ENCODE results near the gene THSD4.

Gene THSD4

GRCh38 chr15:71447328-71448250, 332.3 kb downstream of the THSD4 start:
- no peak overlapping the region for H3K4me3 ChIP-seq (ENCODE audit: insufficient read depth, low read depth, low read length, poor library complexity, severe bottlenecking)
- H3K27me3 ChIP-seq (replicated peaks; ENCODE audit: control insufficient read depth, insufficient read depth, low read length, poor library complexity, severe bottlenecking) = no peaks in the 10 kb centered on the region
- no peaks in the 10 kb centered on the region for H3K36me3 ChIP-seq (ENCODE audit: control insufficient read depth, insufficient read depth, low read length)
- H3K27ac ChIP-seq (ENCODE audit: insufficient read depth, low read length, poor library complexity, severe bottlenecking) = no peak overlapping the region
- no peaks in the 10 kb centered on the region for H3K4me1 ChIP-seq (ENCODE audit: control insufficient read depth, insufficient read depth, low read length, poor library complexity, severe bottlenecking)
- H3K9me3 ChIP-seq (ENCODE audit: control insufficient read depth, low read length) = no peaks in the 10 kb centered on the region
- DNase-seq = no peak

DNA sequence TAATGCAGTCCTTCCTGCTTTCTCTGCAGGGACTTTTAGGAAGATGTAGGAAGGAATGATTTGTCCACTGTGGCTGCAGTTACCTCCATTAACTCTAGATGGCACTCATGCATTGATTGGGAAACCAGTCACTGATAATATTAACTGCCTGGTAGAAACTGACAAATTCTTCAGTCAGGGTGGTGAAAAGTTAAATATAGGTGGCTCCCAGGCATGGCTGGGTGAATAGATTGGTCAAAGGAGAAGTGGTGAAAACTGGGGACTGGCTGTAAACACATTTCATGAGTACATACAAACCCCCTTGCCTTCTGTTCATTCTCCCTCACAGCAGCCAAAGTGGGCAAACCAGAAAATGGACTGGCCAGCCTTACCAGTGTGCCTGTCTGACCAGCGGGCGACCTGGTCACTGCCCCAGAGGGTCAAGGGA, 333.4 kb downstream of the THSD4 start:
- Histone ChIP-seq H3K4me1 (ENCODE audit: control insufficient read depth, insufficient read depth, low read length, poor library complexity, severe bottlenecking) (no peaks in the 10 kb centered on the region), H3K36me3 (ENCODE audit: control insufficient read depth, insufficient read depth, low read length) (no peaks in the 10 kb centered on the region), H3K27me3 (replicated peaks; ENCODE audit: control insufficient read depth, insufficient read depth, low read length, poor library complexity, severe bottlenecking) (no peaks in the 10 kb centered on the region), H3K27ac (ENCODE audit: insufficient read depth, low read length, poor library complexity, severe bottlenecking) (no peak overlapping the region), H3K9me3 (ENCODE audit: control insufficient read depth, low read length) (no peaks in the 10 kb centered on the region), H3K4me3 (ENCODE audit: insufficient read depth, low read depth, low read length, poor library complexity, severe bottlenecking) (no peak overlapping the region)
- DNase-seq = no peak

DNA sequence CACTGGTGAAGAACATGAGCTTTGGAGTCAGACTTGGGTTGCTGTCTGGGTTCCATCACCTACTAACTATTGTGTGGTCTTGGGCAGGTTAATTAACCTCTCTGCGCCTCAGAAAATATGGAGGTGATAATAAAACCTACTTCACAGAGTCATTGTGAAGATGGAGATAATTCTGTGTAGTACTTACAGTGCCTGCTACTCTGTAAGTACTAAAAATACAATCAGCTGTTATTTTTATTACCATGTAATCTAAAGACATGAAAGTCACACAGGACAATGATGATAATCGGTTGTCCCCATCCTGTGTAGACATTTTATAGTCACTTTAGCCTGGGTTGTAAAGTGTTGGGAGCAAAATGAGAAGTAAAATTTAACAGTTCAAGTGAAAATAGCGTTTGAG, 334.1 kb downstream of the THSD4 start:
- Histone ChIP-seq H3K36me3 (ENCODE audit: control insufficient read depth, insufficient read depth, low read length) (no peaks in the 10 kb centered on the region), H3K9me3 (ENCODE audit: control insufficient read depth, low read length) (no peaks in the 10 kb centered on the region), H3K4me1 (ENCODE audit: control insufficient read depth, insufficient read depth, low read length, poor library complexity, severe bottlenecking) (no peaks in the 10 kb centered on the region), H3K4me3 (ENCODE audit: insufficient read depth, low read depth, low read length, poor library complexity, severe bottlenecking) (no peak overlapping the region), H3K27me3 (replicated peaks; ENCODE audit: control insufficient read depth, insufficient read depth, low read length, poor library complexity, severe bottlenecking) (no peaks in the 10 kb centered on the region), H3K27ac (ENCODE audit: insufficient read depth, low read length, poor library complexity, severe bottlenecking) (no peak overlapping the region)
- no peak for DNase-seq

- Histone ChIP-seq H3K9me3 (ENCODE audit: control insufficient read depth, low read length) (no peaks in the 10 kb centered on the region), H3K36me3 (ENCODE audit: control insufficient read depth, insufficient read depth, low read length) (no peaks in the 10 kb centered on the region), H3K4me1 (ENCODE audit: control insufficient read depth, insufficient read depth, low read length, poor library complexity, severe bottlenecking) (no peaks in the 10 kb centered on the region), H3K4me3 (ENCODE audit: insufficient read depth, low read depth, low read length, poor library complexity, severe bottlenecking) (no peak overlapping the region), H3K27me3 (replicated peaks; ENCODE audit: control insufficient read depth, insufficient read depth, low read length, poor library complexity, severe bottlenecking) (no peaks in the 10 kb centered on the region), H3K27ac (ENCODE audit: insufficient read depth, low read length, poor library complexity, severe bottlenecking) (no peak overlapping the region)
- DNase-seq = no peak
These were observed 334.7 kb downstream of the THSD4 start for GRCh38 chr15:71449956-71450355.

DNA sequence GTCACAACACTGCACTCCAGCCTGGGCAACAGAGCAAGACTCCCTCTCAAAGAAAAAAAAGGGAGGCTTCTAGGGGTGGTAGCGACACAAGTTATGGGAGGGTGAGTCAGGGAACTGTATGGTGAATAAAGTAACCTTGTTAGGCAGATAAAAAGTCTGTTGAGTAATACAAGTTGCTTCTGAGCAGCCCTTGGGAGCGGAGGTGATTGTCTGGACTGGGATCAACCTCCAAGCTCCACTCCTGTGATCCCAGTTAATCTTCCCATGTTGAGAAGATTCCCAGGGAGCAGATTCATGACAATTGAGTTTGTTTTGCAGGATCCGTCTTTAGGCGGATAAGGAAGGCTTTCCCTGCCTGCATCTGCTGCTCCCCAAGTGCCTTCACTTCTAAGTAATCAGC, 335.9 kb downstream of the THSD4 start:
- H3K27me3 ChIP-seq (replicated peaks; ENCODE audit: control insufficient read depth, insufficient read depth, low read length, poor library complexity, severe bottlenecking) = no peaks in the 10 kb centered on the region

DNA sequence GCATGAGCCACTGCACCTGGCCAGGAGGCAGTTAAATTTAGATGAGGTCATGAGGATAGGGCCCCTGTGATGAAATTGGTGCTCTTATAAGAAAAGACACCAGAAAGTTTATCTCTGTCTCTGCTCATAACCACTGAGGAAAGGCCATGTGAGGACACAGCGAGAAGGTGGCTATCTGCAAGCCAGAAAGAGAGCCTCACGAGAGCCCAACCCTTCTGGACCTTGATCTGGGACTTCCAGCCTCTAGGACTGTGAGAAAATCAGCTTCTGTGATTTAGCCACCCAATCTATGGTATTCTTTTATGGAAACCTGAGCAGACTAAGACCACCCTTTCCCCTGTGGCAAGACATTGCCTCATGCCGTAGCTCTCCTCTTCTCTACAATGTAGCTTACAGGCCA, 337.6 kb downstream of the THSD4 start:
- no peaks in the 10 kb centered on the region for H3K4me1 ChIP-seq (ENCODE audit: control insufficient read depth, insufficient read depth, low read length, poor library complexity, severe bottlenecking)
- DNase-seq = no peak
- no peaks in the 10 kb centered on the region for H3K36me3 ChIP-seq (ENCODE audit: control insufficient read depth, insufficient read depth, low read length)
- H3K4me3 ChIP-seq (ENCODE audit: insufficient read depth, low read depth, low read length, poor library complexity, severe bottlenecking) = no peak overlapping the region
- H3K27ac ChIP-seq (ENCODE audit: insufficient read depth, low read length, poor library complexity, severe bottlenecking) = no peak overlapping the region
- H3K9me3 ChIP-seq (ENCODE audit: control insufficient read depth, low read length) = no peaks in the 10 kb centered on the region
- no peaks in the 10 kb centered on the region for H3K27me3 ChIP-seq (replicated peaks; ENCODE audit: control insufficient read depth, insufficient read depth, low read length, poor library complexity, severe bottlenecking)

More for the DNA sequence above, 335.9 kb downstream of the THSD4 start:
- Histone ChIP-seq H3K4me1 (ENCODE audit: control insufficient read depth, insufficient read depth, low read length, poor library complexity, severe bottlenecking) (no peaks in the 10 kb centered on the region), H3K36me3 (ENCODE audit: control insufficient read depth, insufficient read depth, low read length) (no peaks in the 10 kb centered on the region), H3K4me3 (ENCODE audit: insufficient read depth, low read depth, low read length, poor library complexity, severe bottlenecking) (no peak overlapping the region), H3K27ac (ENCODE audit: insufficient read depth, low read length, poor library complexity, severe bottlenecking) (no peak overlapping the region), H3K9me3 (ENCODE audit: control insufficient read depth, low read length) (no peaks in the 10 kb centered on the region)
- no peak for DNase-seq

- Histone ChIP-seq H3K36me3 (ENCODE audit: control insufficient read depth, insufficient read depth, low read length) (no peaks in the 10 kb centered on the region), H3K4me3 (ENCODE audit: insufficient read depth, low read depth, low read length, poor library complexity, severe bottlenecking) (no peak overlapping the region), H3K27ac (ENCODE audit: insufficient read depth, low read length, poor library complexity, severe bottlenecking) (no peak overlapping the region), H3K27me3 (replicated peaks; ENCODE audit: control insufficient read depth, insufficient read depth, low read length, poor library complexity, severe bottlenecking) (no peaks in the 10 kb centered on the region), H3K9me3 (ENCODE audit: control insufficient read depth, low read length) (no peaks in the 10 kb centered on the region), H3K4me1 (ENCODE audit: control insufficient read depth, insufficient read depth, low read length, poor library complexity, severe bottlenecking) (no peaks in the 10 kb centered on the region)
- no peak for DNase-seq
These were observed 339.3 kb downstream of the THSD4 start for GRCh38 chr15:71454462-71454996.

DNA sequence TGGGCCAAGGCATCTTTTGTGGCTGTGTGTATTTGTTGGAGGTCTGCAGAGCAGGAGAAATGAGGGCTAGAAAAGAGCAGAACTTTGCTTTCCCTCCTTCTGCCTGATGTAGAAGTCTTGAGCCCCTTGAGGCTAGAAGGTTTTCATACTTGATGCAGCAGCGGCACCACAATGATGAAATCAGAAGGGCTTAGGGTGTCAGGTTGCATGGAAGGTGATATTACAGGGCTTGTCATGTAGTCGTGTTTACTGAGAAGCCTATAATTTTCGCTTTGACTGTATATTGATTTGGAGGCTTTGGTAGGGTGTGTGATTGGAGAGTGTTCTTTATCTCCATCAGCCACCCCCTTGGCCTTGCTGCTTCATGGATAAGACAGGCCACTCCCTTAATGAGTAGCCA, 339.8 kb downstream of the THSD4 start:
- no peaks in the 10 kb centered on the region for H3K9me3 ChIP-seq (ENCODE audit: control insufficient read depth, low read length)
- H3K4me3 ChIP-seq (ENCODE audit: insufficient read depth, low read depth, low read length, poor library complexity, severe bottlenecking) = no peak overlapping the region
- no peak overlapping the region for H3K27ac ChIP-seq (ENCODE audit: insufficient read depth, low read length, poor library complexity, severe bottlenecking)
- no peaks in the 10 kb centered on the region for H3K4me1 ChIP-seq (ENCODE audit: control insufficient read depth, insufficient read depth, low read length, poor library complexity, severe bottlenecking)
- H3K36me3 ChIP-seq (ENCODE audit: control insufficient read depth, insufficient read depth, low read length) = no peaks in the 10 kb centered on the region
- DNase-seq = no peak
- H3K27me3 ChIP-seq (replicated peaks; ENCODE audit: control insufficient read depth, insufficient read depth, low read length, poor library complexity, severe bottlenecking) = no peaks in the 10 kb centered on the region

DNA sequence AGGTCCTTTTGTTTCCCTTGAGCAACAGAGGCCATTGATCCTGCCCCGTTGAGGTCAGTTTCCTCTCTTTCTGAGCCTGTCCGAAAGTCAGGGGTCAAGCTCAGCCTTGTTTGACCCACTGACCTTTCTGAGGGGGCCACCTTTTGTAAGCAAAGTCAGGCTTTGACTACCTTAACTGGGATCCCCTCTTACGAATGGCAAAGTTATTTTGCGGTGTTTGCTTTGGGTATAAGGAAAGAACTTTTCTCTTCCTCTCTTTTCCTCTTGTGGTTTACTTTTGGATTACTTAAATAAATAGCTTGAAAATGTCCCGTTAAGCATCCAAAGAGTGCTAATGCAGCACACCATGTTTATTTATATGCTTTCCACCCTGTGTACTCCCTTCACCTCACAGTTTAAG, 340.6 kb downstream of the THSD4 start:
- no peaks in the 10 kb centered on the region for H3K4me1 ChIP-seq (ENCODE audit: control insufficient read depth, insufficient read depth, low read length, poor library complexity, severe bottlenecking)
- H3K27ac ChIP-seq (ENCODE audit: insufficient read depth, low read length, poor library complexity, severe bottlenecking) = no peak overlapping the region
- H3K36me3 ChIP-seq (ENCODE audit: control insufficient read depth, insufficient read depth, low read length) = no peaks in the 10 kb centered on the region
- no peak overlapping the region for H3K4me3 ChIP-seq (ENCODE audit: insufficient read depth, low read depth, low read length, poor library complexity, severe bottlenecking)
- no peak for DNase-seq
- no peaks in the 10 kb centered on the region for H3K27me3 ChIP-seq (replicated peaks; ENCODE audit: control insufficient read depth, insufficient read depth, low read length, poor library complexity, severe bottlenecking)
- H3K9me3 ChIP-seq (ENCODE audit: control insufficient read depth, low read length) = no peaks in the 10 kb centered on the region

- Histone ChIP-seq H3K4me3 (ENCODE audit: insufficient read depth, low read depth, low read length, poor library complexity, severe bottlenecking) (no peak overlapping the region), H3K27ac (ENCODE audit: insufficient read depth, low read length, poor library complexity, severe bottlenecking) (no peak overlapping the region), H3K9me3 (ENCODE audit: control insufficient read depth, low read length) (no peaks in the 10 kb centered on the region), H3K36me3 (ENCODE audit: control insufficient read depth, insufficient read depth, low read length) (no peaks in the 10 kb centered on the region), H3K4me1 (ENCODE audit: control insufficient read depth, insufficient read depth, low read length, poor library complexity, severe bottlenecking) (no peaks in the 10 kb centered on the region), H3K27me3 (replicated peaks; ENCODE audit: control insufficient read depth, insufficient read depth, low read length, poor library complexity, severe bottlenecking) (no peaks in the 10 kb centered on the region)
- no peak for DNase-seq
These were observed 341.1 kb downstream of the THSD4 start for GRCh38 chr15:71456362-71456761.

All from effector memory CD4-positive, alpha-beta T cell (primary cell).